GM12873 (cell line): ENCODE results near the gene POLR3GL.

Experiments used
- TF ChIP-seq, protein P1 (sequence below): IDR thresholded peaks from 2 replicates; pipeline ENCODE4 v1.5.1; 2012; ENCODE audit warnings: low read depth, mild to moderate bottlenecking, moderate library complexity, low read length, control low read depth; ENCODE audit not compliant: insufficient read depth; ENCODE audit errors: missing control alignments

Gene POLR3GL

DNA sequence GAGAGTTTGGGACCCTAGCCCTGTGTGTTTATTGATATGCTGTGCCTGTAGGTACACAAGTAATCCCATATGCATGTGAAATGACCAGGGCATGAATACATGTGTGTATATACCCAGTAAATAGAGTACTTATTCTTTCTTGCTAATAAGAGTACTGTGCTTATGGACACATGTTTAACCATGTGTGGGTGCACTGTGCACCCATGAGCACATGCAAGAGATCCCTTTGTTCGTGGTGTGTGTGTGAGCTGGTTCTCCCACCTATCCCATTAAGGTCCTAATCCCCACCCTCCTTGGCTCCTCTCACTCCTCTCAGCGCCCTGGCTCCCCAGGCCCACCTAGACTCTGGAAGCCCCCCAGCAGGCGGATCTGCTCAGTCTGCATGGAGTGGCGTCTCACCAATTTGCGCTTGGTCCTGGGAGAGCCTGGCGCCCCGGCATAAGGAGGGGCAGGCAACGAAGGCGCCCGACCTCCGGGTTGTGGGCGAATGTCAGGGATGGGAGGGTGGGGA is 4.5 kb upstream of the POLR3GL start:
- TF ChIP-seq, protein P1, sequence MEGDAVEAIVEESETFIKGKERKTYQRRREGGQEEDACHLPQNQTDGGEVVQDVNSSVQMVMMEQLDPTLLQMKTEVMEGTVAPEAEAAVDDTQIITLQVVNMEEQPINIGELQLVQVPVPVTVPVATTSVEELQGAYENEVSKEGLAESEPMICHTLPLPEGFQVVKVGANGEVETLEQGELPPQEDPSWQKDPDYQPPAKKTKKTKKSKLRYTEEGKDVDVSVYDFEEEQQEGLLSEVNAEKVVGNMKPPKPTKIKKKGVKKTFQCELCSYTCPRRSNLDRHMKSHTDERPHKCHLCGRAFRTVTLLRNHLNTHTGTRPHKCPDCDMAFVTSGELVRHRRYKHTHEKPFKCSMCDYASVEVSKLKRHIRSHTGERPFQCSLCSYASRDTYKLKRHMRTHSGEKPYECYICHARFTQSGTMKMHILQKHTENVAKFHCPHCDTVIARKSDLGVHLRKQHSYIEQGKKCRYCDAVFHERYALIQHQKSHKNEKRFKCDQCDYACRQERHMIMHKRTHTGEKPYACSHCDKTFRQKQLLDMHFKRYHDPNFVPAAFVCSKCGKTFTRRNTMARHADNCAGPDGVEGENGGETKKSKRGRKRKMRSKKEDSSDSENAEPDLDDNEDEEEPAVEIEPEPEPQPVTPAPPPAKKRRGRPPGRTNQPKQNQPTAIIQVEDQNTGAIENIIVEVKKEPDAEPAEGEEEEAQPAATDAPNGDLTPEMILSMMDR = no peak

DNA sequence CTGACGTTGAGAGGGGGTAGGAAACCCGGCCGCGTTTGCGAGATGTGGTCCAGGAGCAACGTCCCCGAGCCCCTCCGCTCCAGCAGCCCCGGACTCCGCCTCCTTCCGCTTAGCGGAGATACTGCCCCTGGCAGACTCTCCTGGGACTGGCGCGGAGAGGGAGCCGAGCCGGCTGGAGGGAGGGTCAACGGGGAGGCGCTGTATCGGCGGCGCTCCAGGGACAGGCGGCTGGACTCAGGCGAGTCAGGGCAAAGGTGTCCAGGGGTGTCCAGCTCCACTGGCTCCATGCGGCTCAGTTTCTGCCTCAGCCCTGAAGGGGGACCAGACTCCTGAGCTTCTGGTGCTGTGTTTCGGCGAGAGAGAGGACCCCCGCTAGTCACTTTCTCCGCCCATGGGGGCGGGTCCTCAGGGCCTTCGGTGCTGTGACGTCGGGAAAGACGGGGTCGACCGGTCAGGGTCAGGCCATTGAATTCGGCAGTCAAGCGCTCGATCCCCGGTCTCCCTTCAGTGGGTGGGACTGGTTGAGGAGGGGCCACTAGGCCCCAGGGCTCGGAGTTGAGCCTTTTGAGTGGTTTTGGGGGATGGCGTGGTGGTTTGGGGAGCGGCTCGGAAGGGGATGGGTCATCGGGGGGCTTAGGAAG is 3.9 kb upstream of the POLR3GL start:
- TF ChIP-seq, protein P1 = no peak

DNA sequence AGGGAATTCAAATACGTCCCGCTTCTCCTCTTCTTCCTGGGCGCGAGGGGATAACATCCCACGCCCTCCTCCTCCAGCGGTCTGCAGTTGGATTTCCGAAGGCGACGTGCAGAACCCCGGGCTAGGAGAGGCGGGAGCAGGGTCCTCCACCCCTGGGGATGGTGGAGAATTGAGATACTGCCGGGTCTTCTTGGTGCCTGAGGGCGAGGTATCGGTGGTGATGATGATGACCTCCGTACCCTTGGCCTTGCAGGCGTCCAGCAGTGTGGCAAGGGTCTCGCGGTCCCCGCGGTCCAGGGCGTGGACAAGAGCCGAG is 3.4 kb upstream of the POLR3GL start:
- TF ChIP-seq, protein P1 = no peak

DNA sequence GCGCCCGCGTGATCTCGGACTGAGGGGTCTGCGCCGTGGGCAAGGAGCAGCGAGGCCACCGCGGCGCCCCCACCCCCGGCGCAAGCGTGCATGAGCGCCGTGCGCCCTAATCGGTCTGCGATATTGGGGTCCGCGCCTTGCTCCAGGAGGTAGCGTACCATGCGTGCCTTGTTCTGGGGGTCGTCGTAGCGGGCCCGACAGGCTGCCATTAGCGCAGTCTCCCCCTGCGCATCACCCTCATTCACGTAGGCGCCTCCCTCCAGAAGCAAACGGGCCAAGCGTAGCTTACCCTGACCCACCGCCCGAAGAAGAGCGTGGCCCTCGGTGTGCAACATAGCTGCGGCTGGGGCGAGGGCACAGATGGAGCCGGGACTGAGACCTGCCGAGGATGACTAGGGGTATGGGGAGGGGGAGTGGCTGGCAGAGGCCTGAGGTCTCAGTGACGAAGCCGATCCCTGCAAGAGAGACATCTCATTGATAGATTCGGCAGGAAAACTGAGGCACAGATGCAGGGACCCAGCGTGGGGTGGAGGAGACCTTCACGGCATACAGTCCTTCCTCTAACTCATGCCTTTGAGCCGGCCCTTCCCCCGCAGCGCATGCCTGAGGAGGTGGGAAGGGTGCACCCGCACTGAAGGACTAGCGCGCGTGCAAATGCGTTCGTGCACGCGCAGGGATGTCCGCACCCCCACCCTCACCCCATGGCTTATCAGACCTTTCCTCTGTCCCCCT is 2.9 kb upstream of the POLR3GL start:
- TF ChIP-seq, protein P1 = no peak

DNA sequence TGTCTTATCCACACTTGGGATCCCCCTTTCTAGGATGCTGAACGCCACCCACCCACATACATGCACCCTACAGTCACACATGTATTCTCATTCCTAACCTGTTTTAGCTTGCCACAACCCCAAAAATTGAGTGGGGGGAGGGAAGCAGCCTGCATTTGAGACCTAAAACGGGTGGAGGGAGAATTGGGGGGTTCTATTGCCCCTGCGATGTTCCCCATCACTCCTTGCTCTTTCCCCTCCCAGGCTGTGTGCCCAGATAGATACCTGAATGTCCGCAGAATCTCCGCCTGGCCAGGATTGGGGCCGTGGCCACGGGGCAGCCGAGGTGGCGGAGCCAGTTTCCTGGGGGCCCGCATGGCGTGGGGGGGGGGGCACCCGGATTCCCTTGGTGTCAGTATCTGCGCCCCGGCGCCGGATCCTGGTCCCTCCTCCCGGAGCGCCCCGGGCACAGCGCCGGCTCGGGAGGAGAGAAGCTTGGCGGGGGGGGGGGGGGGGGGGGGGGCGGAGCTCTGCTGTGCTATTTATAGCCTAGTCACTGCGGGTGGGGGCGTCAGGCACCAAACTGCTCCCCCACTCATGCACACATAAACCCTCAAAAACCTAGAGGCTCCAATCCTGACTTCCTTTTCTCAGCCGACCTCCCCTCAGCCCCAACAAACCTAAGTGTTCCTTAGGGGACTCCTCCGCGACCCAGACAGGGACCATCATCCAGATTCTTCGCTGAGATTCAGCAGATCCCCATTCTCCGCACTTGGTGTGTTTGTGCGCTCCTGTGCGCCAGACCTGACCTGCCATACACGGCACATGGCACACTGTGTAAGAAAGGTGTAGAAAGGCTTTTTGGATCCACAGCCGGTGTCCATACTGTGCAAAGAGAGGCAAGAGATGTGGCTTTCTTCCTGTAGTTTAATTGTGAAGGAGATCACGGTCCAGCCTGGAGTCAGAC is 2.1 kb upstream of the POLR3GL start:
- TF ChIP-seq, protein P1 = no peak

DNA sequence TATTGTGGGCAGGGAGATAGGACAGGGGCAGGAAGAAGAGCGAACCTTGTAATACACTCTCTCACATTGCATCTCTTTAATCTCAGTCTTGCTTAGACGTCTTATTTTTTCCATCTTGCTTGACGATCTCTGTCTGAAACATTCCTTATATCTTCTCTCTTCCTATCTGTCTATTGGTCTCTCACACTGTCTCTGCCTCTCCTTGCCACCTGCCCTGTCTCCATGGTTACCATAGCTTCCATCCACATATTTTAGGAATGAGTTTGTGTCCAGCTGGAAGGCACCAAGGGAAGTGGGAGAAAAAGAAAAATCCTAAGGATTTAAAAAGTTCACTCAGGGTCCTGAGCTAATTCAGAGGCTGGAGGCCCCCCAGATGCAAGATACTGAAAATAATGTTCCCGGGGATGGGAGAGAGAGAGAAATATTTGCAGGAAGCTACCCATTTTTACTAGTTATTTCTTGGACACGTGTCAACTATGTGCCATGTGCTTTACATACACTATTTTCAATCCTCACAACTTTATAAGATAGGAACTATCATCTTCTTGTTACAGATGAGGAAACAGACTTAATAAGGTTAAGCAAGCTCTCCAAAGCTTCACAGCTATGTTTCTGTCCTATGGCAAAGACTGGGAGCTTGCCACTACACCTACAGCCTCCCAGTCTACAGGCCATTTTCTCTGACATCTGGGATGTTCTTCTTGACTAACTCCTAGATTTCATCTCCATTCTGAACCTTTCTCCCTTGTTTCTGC is 1.0 kb upstream of the POLR3GL start:
- TF ChIP-seq, protein P1 = no peak
